Measurements from ENCODE around the gene ATP10B.

Gene ATP10B

DNA sequence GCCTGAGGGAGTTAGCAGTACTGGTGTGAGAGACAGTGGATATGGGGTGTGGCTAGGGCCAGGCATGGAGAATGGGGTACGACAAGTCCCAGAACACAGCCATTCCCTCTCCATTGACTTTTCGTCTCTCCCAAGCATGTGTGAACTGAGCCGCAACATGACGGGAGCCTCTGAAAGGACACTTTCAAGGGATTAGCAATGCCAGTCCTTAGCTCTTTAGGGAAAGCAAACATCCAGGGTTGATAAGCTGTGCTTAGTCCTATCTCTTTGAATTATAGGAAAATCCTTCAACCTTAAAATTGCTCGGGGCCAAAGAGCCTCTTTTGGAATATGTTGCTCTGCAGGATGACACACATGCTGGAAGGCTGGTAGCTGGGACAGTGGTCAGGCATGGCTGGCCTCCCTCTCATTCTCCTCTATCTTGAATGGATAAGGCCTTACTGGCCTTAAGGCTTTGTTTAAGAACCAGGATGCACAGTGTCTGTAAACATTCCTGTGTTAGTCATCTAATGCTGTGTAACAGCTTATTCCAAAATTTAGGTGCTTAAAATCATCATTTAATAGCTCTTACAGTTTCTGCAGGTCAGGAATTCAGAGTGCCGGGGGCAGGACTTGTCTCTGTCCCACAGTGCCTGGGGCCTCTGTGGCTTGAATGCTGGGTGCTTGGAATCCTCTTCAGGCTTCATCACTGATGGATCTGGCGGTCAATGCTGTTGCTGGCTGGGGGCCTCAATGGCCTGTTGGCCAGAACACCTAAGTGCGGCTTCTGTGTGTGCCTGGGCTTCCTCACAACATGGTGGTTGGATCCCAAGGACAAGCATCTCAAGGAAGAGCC, 335.1 kb downstream of the ATP10B start:
- in situ Hi-C loops (cut with MboI; ENCODE audit: low sequenced_read_pairs) = no loop called here

- in situ Hi-C loops (cut with MboI; ENCODE audit: low sequenced_read_pairs) = no loop called here
Measured at GRCh38 chr5:160514866-160515265, 337.1 kb downstream of the ATP10B start.

DNA sequence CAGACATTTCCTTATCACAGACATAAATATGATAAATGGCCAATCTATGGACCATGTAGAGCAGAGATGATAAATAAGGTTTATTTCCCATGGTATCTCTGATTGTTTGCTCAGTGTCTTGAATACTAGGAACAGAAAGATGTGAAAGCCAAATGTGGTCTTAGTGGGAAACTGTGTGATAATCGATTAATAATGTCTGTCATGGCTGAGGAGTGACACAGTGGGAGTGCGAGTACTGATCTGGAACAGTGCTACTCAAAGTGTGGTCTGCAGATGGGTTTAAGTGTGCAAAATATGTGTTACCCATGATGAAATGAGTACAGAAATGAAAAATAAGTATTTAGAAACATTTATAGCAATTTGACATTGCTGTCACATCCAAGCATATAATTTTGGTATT, 337.8 kb downstream of the ATP10B start:
- in situ Hi-C loops (cut with MboI; ENCODE audit: low sequenced_read_pairs) = no loop called here

- in situ Hi-C loops (cut with MboI; ENCODE audit: low sequenced_read_pairs) = no loop called here
Measured at GRCh38 chr5:160513485-160513884, 338.5 kb downstream of the ATP10B start.
